Astrocyte (in vitro differentiated cells and primary cell): Measurements from ENCODE around the gene OPCML.

Experiments used
- CTCF ChIP-seq: IDR thresholded peaks from 2 replicates; pipeline ENCODE4 v1.5.1; 2011; ENCODE audit warnings: low read depth, mild to moderate bottlenecking, inconsistent platforms, low read length, moderate library complexity; ENCODE audit not compliant: insufficient read depth
- EZH2 ChIP-seq: IDR thresholded peaks from 2 replicates; pipeline ENCODE4 v1.6.1; 2012; ENCODE audit warnings: mild to moderate bottlenecking, low read length, inconsistent platforms; ENCODE audit not compliant: insufficient read depth

GRCh38 chr11:133526790-133527189 lies 5.5 kb downstream of the OPCML start:
- TF ChIP-seq CTCF (no peak), EZH2 (no peak)
